ENCODE measurements around the gene AHSA1.

AHSA1 gene

DNA sequence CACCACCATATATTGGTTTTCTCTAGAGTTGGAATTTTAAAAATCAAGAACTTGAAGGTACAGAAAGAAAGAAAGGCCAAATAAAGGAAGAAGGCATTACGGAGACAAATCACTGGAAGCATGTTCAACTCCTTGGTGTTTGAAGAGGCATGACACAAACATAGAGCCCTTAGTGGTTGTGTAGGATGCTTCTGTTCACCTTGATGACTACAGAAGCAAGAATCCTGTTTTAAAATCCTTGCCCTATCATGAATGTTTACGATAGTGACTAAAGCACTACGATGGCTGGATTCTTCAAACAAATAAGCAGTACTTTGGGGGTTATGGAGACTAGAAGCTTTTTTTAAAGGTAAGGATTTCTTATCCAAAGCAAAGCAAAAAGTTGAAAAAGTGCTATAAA lies 51.0 kb downstream of the AHSA1 start:
- no peak for DNase-seq (ENCODE audit: low read depth in 2 of 2)

DNA sequence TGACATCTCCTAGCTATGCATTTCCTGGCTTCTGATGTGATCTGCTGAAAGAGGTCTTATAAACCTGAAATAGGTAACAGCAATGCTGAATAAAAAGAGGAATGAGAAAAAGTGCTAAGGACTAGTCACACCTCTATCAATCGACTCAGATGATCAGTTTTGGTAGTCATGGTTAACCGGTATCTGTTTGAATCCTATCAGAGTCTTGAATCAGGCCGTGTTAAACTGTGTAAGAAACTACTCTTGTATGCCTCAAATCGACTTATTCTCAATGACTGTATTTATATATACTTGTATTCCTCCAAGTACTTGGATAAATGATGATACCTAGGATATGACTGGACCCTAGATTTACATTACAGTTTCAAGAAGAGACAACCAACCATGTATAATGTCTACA lies 51.5 kb downstream of the AHSA1 start:
- no peak for DNase-seq (ENCODE audit: low read depth in 2 of 2)

DNA sequence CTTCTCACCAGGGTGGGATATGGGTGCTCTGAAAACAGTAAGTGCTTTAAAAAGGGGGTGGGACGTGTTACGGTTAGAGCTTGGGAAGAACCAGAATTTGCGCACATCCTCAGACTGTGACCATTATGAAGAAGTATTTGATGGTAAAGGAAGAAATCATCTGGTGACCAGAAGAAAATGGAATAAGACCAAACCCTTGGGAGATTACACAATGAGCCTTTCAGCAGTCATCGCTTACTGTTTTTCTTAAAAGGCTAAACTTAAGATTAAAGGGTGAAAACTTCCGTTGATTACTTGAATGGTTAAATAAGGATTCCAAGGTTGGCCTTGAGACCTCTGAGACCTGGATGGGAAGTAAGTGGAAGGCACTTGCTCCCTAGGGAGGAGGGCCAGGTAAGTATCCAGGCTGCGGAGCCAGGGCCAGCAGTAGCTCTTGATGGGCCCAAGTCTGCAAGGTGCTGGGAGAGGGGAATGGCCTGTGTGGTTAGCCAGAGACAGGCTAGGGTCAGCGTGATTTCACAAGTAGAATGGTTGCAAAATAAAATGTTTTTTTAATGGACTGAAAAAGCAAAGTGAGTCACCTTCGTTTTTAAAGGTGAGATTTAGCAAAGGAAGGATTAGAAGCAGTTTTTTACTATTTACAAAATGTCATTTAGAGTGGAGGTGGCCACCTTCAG lies 53.7 kb downstream of the AHSA1 start:
- no peak for DNase-seq (ENCODE audit: low read depth in 2 of 2)

DNA sequence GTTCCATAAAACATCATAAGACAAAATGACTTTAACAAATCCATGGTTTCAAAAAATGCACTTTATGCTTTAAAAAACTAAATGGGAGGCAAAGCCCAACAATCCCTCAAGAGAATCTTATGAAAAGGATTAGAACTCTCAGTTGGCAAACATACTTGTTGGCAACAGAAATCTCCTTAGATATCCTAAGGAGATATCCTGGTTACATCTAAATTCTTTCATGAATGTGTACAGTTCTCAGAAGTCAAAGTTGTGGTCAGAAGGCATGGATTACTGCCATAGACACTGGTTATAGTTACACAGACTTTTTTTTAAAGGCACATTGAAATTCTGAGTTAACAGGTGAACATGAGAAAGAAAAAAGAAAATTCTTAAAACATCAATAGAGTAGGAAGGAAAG lies 58.2 kb downstream of the AHSA1 start:
- no peak for DNase-seq (ENCODE audit: low read depth in 2 of 2)
